Endometrial microvascular endothelial cells (primary cell): ENCODE results near the gene CLCA2. TPM values are rescaled to one million over a fixed set of nuclear protein-coding genes. Genes with fewer than 3 reads are reported as not detected.

Experiments
- in situ Hi-C: cut with HindIII; loops from 2 replicates; pipeline ENCODE4 v1.10.0; 2017; ENCODE audit warnings: low sequenced_read_pairs, low pct_unique_long_range_greater_than_20kb; ENCODE audit errors: inconsistent ontology term
- total RNA-seq: library from RNA; depleted of rRNA; stranded (reverse); fragments of >200 nt; gene quantifications from one replicate; pipeline ENCODE4 v1.2.3, GENCODE V29; 2015; ENCODE audit errors: inconsistent ontology term

Gene CLCA2
- total RNA-seq, 1 donor from 2014 or later = not detected

GRCh38 chr1:86421601-86422280 lies 2.2 kb upstream of the CLCA2 start:
- in situ Hi-C loops = no loop called here

DNA sequence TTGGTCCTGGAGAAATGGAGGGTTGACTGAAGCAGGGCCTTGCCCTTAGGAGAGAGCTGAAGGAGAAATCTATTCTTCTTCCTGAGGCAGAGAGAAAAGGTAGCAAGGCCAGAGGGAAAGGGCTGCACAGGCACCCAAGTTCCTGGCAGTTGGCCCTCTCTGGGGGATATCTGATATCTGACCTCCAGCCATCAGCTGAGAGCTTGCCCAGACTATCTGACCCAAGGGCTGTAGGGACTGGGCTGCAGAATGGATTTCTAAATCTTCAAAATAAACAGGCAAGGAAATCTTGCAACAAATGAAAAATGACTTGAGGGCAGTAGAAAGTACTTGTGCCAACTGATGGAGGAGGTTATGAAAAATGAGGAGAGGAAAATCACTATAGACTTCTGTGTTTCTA lies 498 bp upstream of the CLCA2 start:
- in situ Hi-C loops = no loop called here

- in situ Hi-C loops = no loop called here
Observed at GRCh38 chr1:86429122-86429725, 5.3 kb downstream of the CLCA2 start.

GRCh38 chr1:86429835-86430234 lies 5.9 kb downstream of the CLCA2 start:
- in situ Hi-C loops = no loop called here

GRCh38 chr1:86430376-86430775 lies 6.4 kb downstream of the CLCA2 start:
- in situ Hi-C loops = no loop called here

DNA sequence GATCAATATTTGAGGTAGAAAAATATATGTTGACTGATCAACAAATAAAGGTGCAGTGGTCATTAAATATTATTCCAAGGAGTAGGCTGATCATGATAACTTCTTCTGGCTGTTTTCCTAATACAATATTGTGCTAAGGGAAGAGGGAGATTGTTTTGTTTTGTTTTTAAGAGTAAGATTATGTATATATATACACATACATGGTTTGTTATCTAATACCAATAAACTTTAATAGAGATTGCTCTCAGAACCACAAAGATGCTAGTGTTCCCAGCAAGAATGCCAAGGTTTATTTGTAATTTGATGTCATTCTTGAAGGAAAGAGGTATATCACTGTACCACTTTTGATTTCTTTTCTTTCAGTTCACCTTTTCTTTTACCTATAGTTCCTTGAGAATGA lies 10.1 kb downstream of the CLCA2 start:
- in situ Hi-C loops = no loop called here

- in situ Hi-C loops = no loop called here
Observed at GRCh38 chr1:86435327-86435726, 11.4 kb downstream of the CLCA2 start.

GRCh38 chr1:86436041-86436440 lies 12.1 kb downstream of the CLCA2 start:
- in situ Hi-C loops = no loop called here

DNA sequence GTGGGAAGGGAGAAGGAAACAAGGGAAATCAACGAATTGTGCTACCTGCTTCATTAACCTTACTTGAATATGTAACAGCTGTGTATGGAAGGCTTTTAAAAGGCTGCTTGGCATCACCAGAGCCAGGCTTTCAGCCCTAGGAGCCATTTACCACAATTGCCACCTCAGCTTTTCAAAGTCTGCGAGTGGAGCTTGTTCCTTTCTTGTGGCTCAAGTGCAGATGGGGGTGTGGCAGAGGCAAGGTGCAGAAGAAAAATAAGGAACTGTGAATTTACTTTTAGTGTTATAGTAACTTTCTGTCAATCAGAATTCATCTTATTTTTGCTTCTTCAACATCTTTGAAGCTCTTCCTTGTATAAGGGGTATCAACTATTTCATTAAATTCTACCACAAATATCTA lies 17.6 kb downstream of the CLCA2 start:
- in situ Hi-C loops = no loop called here

DNA sequence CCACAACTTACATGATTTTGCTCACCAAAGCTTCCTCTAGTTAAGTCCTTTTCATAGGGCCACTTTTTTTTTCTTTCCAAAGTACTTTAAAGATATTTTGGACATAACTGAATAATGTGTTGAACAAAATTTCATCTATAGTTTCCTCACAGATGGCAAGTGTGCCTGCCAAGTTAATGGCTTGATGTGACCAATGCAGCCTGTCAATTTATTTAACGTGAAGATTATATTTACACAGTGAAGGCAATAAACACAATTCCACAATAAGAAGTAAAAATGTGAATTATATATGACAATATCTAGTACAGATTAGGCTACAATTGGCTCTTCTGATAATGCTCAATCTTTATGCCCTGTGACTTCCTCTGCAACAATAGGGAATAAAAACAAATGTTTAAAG lies 18.0 kb downstream of the CLCA2 start:
- in situ Hi-C loops = no loop called here

- in situ Hi-C loops = no loop called here
Observed at GRCh38 chr1:86445919-86446318, 21.9 kb downstream of the CLCA2 start.

DNA sequence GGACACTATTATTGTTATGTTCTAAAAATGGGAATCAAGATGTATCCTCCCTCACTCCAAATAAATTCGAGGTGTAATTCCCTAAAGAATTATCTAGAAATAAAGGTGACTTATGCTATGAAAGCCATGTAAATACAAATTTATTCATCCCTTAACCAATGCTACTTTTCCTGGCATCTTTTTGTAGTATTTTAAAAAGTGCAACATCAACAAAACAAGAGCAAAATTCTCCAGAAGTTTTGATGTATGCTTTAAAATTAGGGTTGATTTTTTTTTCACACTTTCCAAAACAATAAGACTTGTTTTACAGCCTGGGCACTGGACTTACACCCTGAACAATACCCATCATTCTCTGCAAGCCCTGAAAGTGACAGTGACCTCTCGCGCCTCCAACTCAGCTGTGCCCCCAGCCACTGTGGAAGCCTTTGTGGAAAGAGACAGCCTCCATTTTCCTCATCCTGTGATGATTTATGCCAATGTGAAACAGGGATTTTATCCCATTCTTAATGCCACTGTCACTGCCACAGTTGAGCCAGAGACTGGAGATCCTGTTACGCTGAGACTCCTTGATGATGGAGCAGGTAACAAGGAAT lies 23.3 kb downstream of the CLCA2 start:
- in situ Hi-C loops = no loop called here

- in situ Hi-C loops = no loop called here
Observed at GRCh38 chr1:86448670-86449069, 24.7 kb downstream of the CLCA2 start.

DNA sequence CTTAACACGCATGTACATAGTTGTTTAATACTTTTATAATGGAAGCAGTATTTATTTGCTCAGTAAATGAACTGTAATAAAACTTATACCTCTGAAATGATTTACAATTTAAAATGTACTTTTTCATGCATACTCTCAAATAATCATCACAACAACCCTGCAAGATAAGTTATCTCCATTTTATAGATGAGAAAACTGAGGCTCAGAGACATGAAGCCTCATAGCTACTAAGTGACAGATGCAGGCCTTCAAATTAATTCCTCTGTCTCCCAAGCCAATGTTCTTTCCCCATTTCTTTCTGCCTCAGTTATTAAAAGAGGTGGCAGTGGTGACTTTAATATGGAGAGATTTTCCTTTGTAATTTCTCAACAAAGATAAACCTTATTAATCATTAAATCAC lies 25.1 kb downstream of the CLCA2 start:
- in situ Hi-C loops = no loop called here

- in situ Hi-C loops = no loop called here
Observed at GRCh38 chr1:86450847-86451246, 26.9 kb downstream of the CLCA2 start.

- in situ Hi-C loops = no loop called here
Observed at GRCh38 chr1:86453664-86454063, 29.7 kb downstream of the CLCA2 start.

DNA sequence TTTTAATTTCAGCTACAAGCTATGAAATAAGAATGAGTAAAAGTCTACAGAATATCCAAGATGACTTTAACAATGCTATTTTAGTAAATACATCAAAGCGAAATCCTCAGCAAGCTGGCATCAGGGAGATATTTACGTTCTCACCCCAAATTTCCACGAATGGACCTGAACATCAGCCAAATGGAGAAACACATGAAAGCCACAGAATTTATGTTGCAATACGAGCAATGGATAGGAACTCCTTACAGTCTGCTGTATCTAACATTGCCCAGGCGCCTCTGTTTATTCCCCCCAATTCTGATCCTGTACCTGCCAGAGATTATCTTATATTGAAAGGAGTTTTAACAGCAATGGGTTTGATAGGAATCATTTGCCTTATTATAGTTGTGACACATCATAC lies 31.1 kb downstream of the CLCA2 start:
- in situ Hi-C loops = no loop called here

DNA sequence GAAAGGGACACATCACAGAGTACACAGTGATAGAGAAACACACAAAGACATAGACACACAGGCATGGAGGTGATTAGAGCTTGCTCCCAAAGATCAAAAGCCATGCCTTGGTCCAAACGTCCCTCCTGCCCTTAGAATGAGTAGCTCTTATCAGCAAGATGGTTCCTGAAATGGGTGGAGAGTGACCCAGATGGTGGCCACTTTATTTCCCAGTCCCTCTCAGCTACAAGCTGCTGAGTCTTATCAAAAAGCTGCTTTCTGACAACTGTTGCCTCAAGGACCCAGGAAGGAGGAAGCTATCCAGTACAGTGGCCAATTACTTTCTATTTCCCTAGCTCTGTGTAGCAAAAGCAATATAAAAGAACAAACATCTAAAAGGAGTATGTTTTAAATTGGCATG lies 37.0 kb downstream of the CLCA2 start:
- in situ Hi-C loops = no loop called here

DNA sequence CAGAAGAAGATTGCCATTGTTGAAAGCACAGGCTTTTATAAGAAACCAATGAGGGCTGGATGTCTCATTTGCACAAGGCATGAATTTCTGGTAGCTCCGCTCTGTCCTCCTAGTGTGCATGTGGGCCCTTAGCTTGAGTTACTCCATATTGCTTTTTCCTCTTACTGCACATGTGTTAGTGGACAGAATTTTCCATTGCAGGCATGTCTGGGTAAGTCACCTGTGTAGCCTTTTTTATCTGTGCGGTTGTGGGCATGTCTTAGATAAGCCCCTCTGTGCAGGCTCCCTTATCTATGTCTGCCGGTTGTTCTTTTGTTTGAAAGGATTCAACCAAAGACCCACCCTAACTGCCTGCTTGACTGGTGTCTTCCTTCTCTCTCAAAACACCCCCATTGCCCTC lies 37.5 kb downstream of the CLCA2 start:
- in situ Hi-C loops = no loop called here

DNA sequence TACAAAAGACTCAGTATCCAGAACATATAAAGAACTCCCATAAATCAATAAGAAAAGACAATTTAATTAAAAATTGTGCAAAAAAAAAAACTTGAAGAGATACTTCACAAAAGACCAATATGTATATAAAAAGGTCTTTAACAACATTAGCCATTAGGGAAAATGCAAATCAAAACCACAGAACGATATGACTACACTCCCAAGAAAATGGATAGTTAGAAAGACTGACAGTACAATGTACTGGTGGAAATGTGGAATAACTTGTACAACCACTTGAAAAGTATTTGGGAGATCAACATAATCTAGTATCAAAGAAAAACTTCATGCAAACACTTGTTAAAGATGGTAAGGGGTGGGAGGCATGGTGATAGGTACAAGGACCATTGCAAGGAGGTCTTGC lies 40.8 kb downstream of the CLCA2 start:
- in situ Hi-C loops = no loop called here
